ENCODE measurements around the gene CFAP299.

CFAP299 gene

GRCh38 chr4:80446664-80447063 is 111.1 kb downstream of the CFAP299 start:
- H3K27ac Mint-ChIP-seq (ENCODE audit: low read depth), result no peak overlapping the region
- no peak for ATAC-seq (replicated peaks; ENCODE audit: extremely low read depth, poor library complexity, severe bottlenecking)
- no peak overlapping the region for H3K4me3 Mint-ChIP-seq
- DNase-seq (ENCODE audit: low spot score in 2 of 2), result no peak
- H3K9me3 Mint-ChIP-seq, result peaks cover 13% of the 10 kb centered on the region
- peaks cover 2% of the 10 kb centered on the region for H3K36me3 Mint-ChIP-seq (ENCODE audit: insufficient read depth)
- H3K4me1 Mint-ChIP-seq, result peaks cover 6% of the 10 kb centered on the region
- H3K27me3 Mint-ChIP-seq, result no peaks in the 10 kb centered on the region

- Mint-ChIP-seq H3K36me3 (ENCODE audit: insufficient read depth) (no peaks in the 10 kb centered on the region), H3K27ac (ENCODE audit: low read depth) (no peak overlapping the region), H3K4me3 (no peak overlapping the region), H3K4me1 (peaks cover 6% of the 10 kb centered on the region), H3K27me3 (no peaks in the 10 kb centered on the region), H3K9me3 (peaks cover 10% of the 10 kb centered on the region)
- DNase-seq (ENCODE audit: low spot score in 2 of 2) (no peak), ATAC-seq (replicated peaks; ENCODE audit: extremely low read depth, poor library complexity, severe bottlenecking) (no peak)
These were observed 112.0 kb downstream of the CFAP299 start for GRCh38 chr4:80447493-80447892.

- Mint-ChIP-seq H3K27me3 (no peaks in the 10 kb centered on the region), H3K27ac (ENCODE audit: low read depth) (no peak overlapping the region), H3K36me3 (ENCODE audit: insufficient read depth) (no peaks in the 10 kb centered on the region), H3K4me1 (peaks cover 6% of the 10 kb centered on the region), H3K4me3 (no peak overlapping the region), H3K9me3 (peaks cover 6% of the 10 kb centered on the region)
- DNase-seq (ENCODE audit: low spot score in 2 of 2), result no peak
- ATAC-seq (replicated peaks; ENCODE audit: extremely low read depth, poor library complexity, severe bottlenecking), result no peak
These were observed 112.5 kb downstream of the CFAP299 start for GRCh38 chr4:80448056-80448455.

- Mint-ChIP-seq H3K4me3 (no peak overlapping the region), H3K27me3 (no peaks in the 10 kb centered on the region), H3K36me3 (ENCODE audit: insufficient read depth) (no peaks in the 10 kb centered on the region), H3K4me1 (no peaks in the 10 kb centered on the region), H3K9me3 (no peaks in the 10 kb centered on the region), H3K27ac (ENCODE audit: low read depth) (no peak overlapping the region)
- DNase-seq (ENCODE audit: low spot score in 2 of 2) (no peak), ATAC-seq (replicated peaks; ENCODE audit: extremely low read depth, poor library complexity, severe bottlenecking) (no peak)
These were observed 116.5 kb downstream of the CFAP299 start for GRCh38 chr4:80452055-80452454.

GRCh38 chr4:80452768-80453167 is 117.2 kb downstream of the CFAP299 start:
- Mint-ChIP-seq H3K9me3 (no peaks in the 10 kb centered on the region), H3K4me1 (no peaks in the 10 kb centered on the region), H3K4me3 (no peak overlapping the region), H3K27ac (ENCODE audit: low read depth) (no peak overlapping the region), H3K36me3 (ENCODE audit: insufficient read depth) (no peaks in the 10 kb centered on the region), H3K27me3 (no peaks in the 10 kb centered on the region)
- DNase-seq (ENCODE audit: low spot score in 2 of 2), result no peak
- no peak for ATAC-seq (replicated peaks; ENCODE audit: extremely low read depth, poor library complexity, severe bottlenecking)

GRCh38 chr4:80454040-80454439 is 118.5 kb downstream of the CFAP299 start:
- no peak overlapping the region for H3K27ac Mint-ChIP-seq (ENCODE audit: low read depth)
- DNase-seq (ENCODE audit: low spot score in 2 of 2) (no peak), ATAC-seq (replicated peaks; ENCODE audit: extremely low read depth, poor library complexity, severe bottlenecking) (no peak)
- H3K36me3 Mint-ChIP-seq (ENCODE audit: insufficient read depth), result no peaks in the 10 kb centered on the region
- no peaks in the 10 kb centered on the region for H3K9me3 Mint-ChIP-seq
- no peaks in the 10 kb centered on the region for H3K27me3 Mint-ChIP-seq
- H3K4me3 Mint-ChIP-seq, result no peak overlapping the region
- no peaks in the 10 kb centered on the region for H3K4me1 Mint-ChIP-seq

GRCh38 chr4:80454556-80454955 is 119.0 kb downstream of the CFAP299 start:
- DNase-seq (ENCODE audit: low spot score in 2 of 2), result no peak

GRCh38 chr4:80459918-80460473 is 124.5 kb downstream of the CFAP299 start:
- H3K4me1 Mint-ChIP-seq, result peaks cover 14% of the 10 kb centered on the region
- no peak overlapping the region for H3K27ac Mint-ChIP-seq (ENCODE audit: low read depth)
- ATAC-seq (replicated peaks; ENCODE audit: extremely low read depth, poor library complexity, severe bottlenecking) (no peak), DNase-seq (ENCODE audit: low spot score in 2 of 2) (no peak)
- no peak overlapping the region for H3K4me3 Mint-ChIP-seq
- H3K9me3 Mint-ChIP-seq, result peaks cover 5% of the 10 kb centered on the region
- H3K36me3 Mint-ChIP-seq (ENCODE audit: insufficient read depth), result no peaks in the 10 kb centered on the region
- no peaks in the 10 kb centered on the region for H3K27me3 Mint-ChIP-seq

More at GRCh38 chr4:80454556-80454955, 119.0 kb downstream of the CFAP299 start:
- no peaks in the 10 kb centered on the region for H3K4me1 Mint-ChIP-seq
- no peaks in the 10 kb centered on the region for H3K27me3 Mint-ChIP-seq
- no peaks in the 10 kb centered on the region for H3K36me3 Mint-ChIP-seq (ENCODE audit: insufficient read depth)
- H3K9me3 Mint-ChIP-seq, result no peaks in the 10 kb centered on the region
- no peak for ATAC-seq (replicated peaks; ENCODE audit: extremely low read depth, poor library complexity, severe bottlenecking)
- no peak overlapping the region for H3K4me3 Mint-ChIP-seq
- H3K27ac Mint-ChIP-seq (ENCODE audit: low read depth), result no peak overlapping the region

- ATAC-seq (replicated peaks; ENCODE audit: extremely low read depth, poor library complexity, severe bottlenecking), result no peak
- Mint-ChIP-seq H3K27ac (ENCODE audit: low read depth) (no peak overlapping the region), H3K9me3 (peaks cover 5% of the 10 kb centered on the region), H3K27me3 (no peaks in the 10 kb centered on the region), H3K4me3 (no peak overlapping the region), H3K36me3 (ENCODE audit: insufficient read depth) (no peaks in the 10 kb centered on the region), H3K4me1 (peaks cover 14% of the 10 kb centered on the region)
- no peak for DNase-seq (ENCODE audit: low spot score in 2 of 2)
These were observed 125.9 kb downstream of the CFAP299 start for GRCh38 chr4:80461412-80461811.

- no peaks in the 10 kb centered on the region for H3K27me3 Mint-ChIP-seq
- H3K4me1 Mint-ChIP-seq, result peaks cover 14% of the 10 kb centered on the region
- H3K36me3 Mint-ChIP-seq (ENCODE audit: insufficient read depth), result no peaks in the 10 kb centered on the region
- peak overlapping the region; percentile 59 for H3K27ac Mint-ChIP-seq (ENCODE audit: low read depth)
- DNase-seq (ENCODE audit: low spot score in 2 of 2), result no peak
- peaks cover 5% of the 10 kb centered on the region for H3K9me3 Mint-ChIP-seq
- ATAC-seq (replicated peaks; ENCODE audit: extremely low read depth, poor library complexity, severe bottlenecking), result no peak
- peak overlapping the region; percentile 19 for H3K4me3 Mint-ChIP-seq
These were observed 127.1 kb downstream of the CFAP299 start for GRCh38 chr4:80462621-80463091.

- Mint-ChIP-seq H3K27me3 (no peaks in the 10 kb centered on the region), H3K4me1 (peaks cover 14% of the 10 kb centered on the region), H3K4me3 (no peak overlapping the region), H3K36me3 (ENCODE audit: insufficient read depth) (no peaks in the 10 kb centered on the region), H3K27ac (ENCODE audit: low read depth) (no peak overlapping the region), H3K9me3 (peaks cover 5% of the 10 kb centered on the region)
- ATAC-seq (replicated peaks; ENCODE audit: extremely low read depth, poor library complexity, severe bottlenecking) (no peak), DNase-seq (ENCODE audit: low spot score in 2 of 2) (no peak)
These were observed 128.0 kb downstream of the CFAP299 start for GRCh38 chr4:80463509-80463908.

- no peak for DNase-seq (ENCODE audit: low spot score in 2 of 2)
- Mint-ChIP-seq H3K9me3 (peaks cover 5% of the 10 kb centered on the region), H3K4me3 (no peak overlapping the region), H3K36me3 (ENCODE audit: insufficient read depth) (no peaks in the 10 kb centered on the region), H3K4me1 (peaks cover 14% of the 10 kb centered on the region), H3K27me3 (no peaks in the 10 kb centered on the region), H3K27ac (ENCODE audit: low read depth) (no peak overlapping the region)
- no peak for ATAC-seq (replicated peaks; ENCODE audit: extremely low read depth, poor library complexity, severe bottlenecking)
These were observed 129.7 kb downstream of the CFAP299 start for GRCh38 chr4:80465238-80465637.

- DNase-seq (ENCODE audit: low spot score in 2 of 2) (no peak), ATAC-seq (replicated peaks; ENCODE audit: extremely low read depth, poor library complexity, severe bottlenecking) (no peak)
- Mint-ChIP-seq H3K9me3 (peaks cover 5% of the 10 kb centered on the region), H3K36me3 (ENCODE audit: insufficient read depth) (no peaks in the 10 kb centered on the region), H3K4me1 (peaks cover 14% of the 10 kb centered on the region), H3K27me3 (no peaks in the 10 kb centered on the region), H3K27ac (ENCODE audit: low read depth) (no peak overlapping the region), H3K4me3 (no peak overlapping the region)
These were observed 130.2 kb downstream of the CFAP299 start for GRCh38 chr4:80465736-80466135.

All from central memory CD8-positive, alpha-beta T cell (primary cell).